ENCODE measurements around the gene GPR148. TPM values are rescaled to one million over a fixed set of nuclear protein-coding genes. Genes with fewer than 3 reads are reported as not detected.

GPR148 gene
- total RNA-seq, 2 donors from 2014 or later, result not detected

DNA sequence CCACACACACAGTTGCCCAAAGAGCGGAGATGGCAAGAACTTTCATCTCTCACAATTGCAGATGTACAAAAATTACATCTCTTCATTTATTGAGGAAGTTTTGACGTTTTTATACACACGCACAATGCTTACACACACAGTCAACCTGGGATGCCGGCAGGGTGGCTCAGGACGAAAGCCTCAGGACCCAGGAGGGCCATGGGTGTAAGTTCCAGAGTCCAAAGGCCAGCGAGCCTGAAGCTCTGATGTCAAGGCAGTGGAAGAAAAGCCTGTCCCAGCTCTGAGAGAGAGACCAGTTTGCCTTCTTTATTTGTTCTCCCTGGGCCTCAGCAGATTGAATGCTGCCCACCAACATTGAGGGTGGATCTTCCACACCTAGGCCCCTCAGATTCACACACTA lies 36.6 kb downstream of the GPR148 start:
- DNase-seq, result no peak
- intact Hi-C loops (cut with DNase I), result no loop called here
- ATAC-seq, result no peak

DNA sequence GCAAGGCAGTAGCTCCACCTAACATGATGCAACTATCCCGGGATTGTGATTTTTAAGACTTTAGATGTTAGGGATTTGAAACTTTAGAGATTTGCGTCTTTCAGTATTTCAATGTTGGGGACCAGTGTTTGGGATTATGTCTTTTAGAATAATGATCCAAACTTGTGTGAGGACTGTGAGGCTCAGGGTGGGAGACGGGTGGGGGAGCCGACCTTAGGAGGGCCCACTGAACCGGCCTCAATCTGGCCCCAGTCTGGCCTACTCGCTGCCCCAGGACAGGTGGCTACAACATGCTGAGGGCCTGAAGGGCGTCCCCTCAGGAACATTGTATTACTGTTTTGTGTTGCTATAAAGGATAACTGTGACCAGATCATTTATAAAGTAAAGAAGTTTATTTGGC lies 37.2 kb downstream of the GPR148 start:
- intact Hi-C loops (cut with DNase I), result no loop called here
- ATAC-seq (no peak), DNase-seq (no peak)

DNA sequence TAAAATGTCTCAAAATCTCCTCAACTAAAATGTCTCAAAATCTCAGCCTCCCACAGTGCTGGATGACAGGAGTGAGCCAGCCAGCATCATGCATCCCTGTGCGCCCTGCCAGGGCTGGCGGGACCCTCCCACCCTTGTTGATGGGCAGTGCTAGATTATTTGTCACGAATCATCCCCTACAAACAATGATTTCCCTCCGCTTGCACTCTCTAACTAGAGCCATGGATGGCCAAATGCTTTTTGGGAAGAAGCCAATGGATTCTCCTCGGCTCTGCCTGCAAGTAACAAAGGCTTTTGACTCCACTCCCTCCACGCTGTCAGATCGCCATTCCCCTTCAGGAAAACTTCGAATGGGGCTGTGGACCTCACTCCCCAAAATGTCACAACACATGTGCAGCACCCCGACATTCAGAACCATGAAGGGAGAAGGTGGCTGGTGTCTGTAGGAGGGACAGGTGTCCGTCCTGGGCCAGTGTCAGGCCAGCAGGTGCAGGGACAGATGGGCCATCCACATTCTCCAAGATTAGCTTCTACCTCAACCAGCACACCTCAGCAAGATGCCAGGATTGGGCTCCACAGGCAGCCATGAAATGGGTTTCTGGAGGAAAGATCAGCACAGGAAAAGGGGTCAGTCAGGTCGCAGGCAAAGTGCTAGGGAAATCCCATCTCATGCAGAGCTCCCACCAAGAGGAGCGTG lies 38.0 kb downstream of the GPR148 start:
- DNase-seq (no peak), ATAC-seq (no peak)
- intact Hi-C loops (cut with DNase I), result no loop called here

DNA sequence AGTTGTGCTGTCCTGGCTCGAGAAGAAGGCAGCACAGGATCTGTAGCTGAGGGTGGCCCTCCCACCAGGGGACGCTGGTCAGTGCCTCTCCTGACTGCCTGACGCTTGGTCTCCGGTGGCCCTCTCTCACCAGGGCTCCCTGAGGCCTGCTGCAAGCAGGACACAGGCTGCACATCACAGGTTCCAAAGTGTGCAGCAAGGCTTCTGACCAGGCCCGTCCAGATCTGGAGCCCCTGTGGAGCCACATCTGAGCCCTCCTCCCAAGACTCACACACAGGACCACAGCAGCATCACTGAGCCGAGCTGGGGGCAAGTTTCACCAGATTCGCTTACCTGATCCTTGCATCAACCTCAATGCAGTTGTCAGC lies 38.5 kb downstream of the GPR148 start:
- intact Hi-C loops (cut with DNase I), result no loop called here
- DNase-seq, result no peak
- ATAC-seq, result no peak

DNA sequence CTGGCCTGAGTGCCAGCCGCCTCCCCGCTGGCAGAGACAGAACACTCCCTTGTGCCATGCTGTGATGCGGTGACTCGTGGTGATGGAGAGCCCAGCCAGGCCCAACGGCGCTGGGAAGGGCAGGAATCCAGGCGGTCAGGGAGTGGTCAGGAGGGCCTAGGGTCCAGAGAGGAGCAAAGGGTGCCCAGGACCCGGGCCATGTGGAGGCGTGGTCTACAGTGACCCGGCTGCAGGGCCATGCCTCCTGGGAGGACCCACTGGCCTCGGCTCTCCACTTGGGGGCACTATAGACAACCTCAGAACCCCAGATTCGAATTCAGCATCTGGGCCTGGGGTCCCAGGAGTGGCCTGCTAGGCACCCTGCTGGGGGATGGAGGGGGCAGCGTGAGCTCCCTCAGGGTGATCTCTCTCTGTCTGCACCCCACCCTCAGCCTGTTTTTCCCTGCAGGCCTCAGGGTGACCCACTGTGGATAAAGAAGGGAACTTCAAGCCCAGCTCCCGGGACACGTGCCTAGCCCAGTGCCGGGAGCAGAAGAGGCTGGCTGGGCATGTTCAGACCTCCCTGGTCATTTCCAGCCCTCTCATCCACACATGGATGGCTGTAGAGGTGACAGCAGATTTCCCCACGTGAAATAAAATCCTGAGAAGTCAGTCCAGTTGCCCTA lies 39.5 kb downstream of the GPR148 start:
- ATAC-seq (no peak), DNase-seq (no peak)
- intact Hi-C loops (cut with DNase I), result no loop called here

DNA sequence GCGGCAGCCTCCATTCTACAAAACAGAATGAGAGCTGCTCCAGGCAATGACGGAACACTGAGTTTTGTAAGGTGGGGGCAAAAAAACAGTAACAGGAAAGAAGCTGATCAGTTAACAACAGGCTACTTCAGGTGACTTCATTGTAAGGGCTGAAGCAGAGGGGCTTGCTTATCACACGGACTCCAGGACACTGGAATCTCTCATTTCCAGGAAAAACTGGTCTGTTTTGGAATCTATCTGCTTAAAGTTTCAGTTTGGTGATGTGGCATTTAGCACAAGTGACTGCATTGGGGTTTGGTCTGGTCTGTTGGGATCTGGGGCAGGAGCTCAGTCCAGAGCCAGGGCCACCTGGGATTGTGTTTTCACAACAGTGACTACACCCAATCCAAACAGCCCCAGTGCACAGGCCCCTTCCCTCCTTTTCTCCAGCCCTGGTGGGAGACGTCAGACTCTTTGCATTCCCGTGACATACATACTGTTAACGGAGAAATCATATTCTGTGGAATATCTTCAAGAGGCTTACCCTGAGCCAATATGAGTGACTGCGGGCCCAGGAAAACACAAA lies 40.6 kb downstream of the GPR148 start:
- intact Hi-C loops (cut with DNase I), result no loop called here
- ATAC-seq (no peak), DNase-seq (no peak)

DNA sequence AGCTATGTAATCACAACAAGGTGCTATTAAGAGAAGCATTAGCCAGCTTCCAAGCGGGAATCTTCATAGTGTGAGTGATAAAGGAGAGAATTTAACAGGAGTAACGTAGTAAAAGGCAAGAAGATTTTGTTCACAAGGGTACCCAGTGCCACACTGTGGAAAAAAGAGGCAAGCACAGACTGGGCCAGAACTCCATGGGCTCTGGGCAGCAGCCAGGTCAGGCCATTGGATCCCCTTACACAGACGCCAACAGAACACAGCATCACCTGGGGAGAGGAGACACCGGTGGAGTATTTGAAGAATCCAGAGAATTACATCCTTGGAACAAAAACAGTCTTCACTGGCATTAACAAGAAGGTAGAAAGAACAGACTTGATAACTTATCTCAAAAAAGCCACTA lies 47.7 kb downstream of the GPR148 start:
- peak; percentile 55 to 60 for ATAC-seq
- intact Hi-C loops (cut with DNase I), result no loop called here

DNA sequence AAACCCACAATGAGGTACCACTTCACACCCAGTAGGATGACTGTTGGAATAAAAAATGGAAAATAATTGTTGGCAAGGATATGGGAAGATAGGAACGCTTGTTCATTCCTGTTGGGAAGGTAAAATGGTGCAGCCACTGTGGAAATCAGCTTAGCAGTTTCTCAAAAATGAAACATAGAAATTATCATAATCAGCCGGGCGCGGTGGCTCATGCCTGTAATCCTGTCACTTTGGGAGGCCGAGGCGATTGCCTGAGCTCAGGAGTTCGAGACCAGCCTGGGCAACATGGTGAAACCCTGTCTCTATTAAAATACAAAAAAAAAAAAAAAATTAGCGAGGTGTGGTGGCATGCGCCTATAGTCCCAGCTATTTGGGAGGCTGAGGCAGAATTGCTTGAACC lies 49.9 kb downstream of the GPR148 start:
- DNase-seq, result no peak
- intact Hi-C loops (cut with DNase I), result no loop called here
- ATAC-seq, result no peak

More for the DNA sequence above, 47.7 kb downstream of the GPR148 start:
- no peak for DNase-seq

Other genes starting within 250 kb of the GPR148 start
- not detected for gene POTEI, start 219.7 kb upstream of the GPR148 start, total RNA-seq
- not detected for gene CFC1B, start 207.8 kb upstream of the GPR148 start, total RNA-seq
- gene CFC1, start 129.5 kb upstream of the GPR148 start, total RNA-seq, result under 1 TPM in 1 of 2 donors, not detected in 1; 0.76 TPM
- not detected for gene POTEJ, start 117.6 kb upstream of the GPR148 start, total RNA-seq
- not detected for gene AMER3, start 26.5 kb downstream of the GPR148 start, total RNA-seq
- 1 to 10 TPM; 3.9 to 8.3 TPM for gene ARHGEF4, start 107.8 kb downstream of the GPR148 start, total RNA-seq

All from left cardiac atrium (tissue), 4 donors.